GM18502 (cell line): Measurements from ENCODE around the gene SENP7.
"Not testable (repeated sequence)": the region's sequence is repeated elsewhere in the genome, so short reads cannot be mapped to it uniquely, and the experiment has no call there.

Experiments used
- ATAC-seq: cut with Tn5 transposase; IDR thresholded peaks from one replicate; pipeline ENCODE4 v1.9.1; 2021; ENCODE audit warnings: mild to moderate bottlenecking; ENCODE audit not compliant: unreplicated experiment, poor library complexity

The SENP7 gene

DNA sequence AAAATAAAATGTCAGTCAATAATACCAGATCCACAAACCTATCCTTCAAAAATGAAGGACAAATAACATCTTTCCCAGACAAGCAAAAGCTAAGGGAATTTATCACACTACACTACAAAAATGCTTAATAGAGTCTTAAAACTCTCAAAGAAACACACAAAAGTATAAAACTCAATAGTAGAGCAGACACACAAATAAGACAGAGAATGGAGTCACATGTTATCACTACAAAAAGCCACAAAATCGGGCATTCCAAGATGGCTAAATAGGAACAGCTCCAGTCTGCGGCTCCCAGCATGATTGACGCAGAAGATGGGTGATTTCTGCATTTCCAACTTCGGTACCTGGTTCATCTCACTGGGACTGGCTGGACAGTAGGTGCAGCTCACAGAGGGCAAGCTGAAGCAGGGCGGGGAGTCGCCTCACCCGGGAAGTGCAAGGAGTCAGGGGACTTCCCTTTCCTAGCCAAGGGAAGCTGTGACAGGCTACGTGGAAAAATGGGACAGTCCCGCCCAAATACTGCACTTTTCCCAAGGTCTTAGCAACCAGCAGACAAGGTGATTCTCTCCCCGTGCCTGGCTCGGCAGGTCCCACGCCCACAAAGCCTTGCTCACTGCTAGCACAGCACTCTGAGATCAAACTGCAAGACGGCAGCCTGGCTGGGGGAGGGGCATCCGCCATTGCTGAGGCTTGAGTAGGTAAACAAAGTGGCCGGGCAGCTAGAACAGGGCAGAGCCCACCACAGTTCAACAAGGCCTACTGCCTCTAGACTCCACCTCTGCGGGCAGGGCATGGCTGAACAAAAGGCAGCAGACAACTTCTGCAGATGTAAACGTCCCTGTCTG lies 46.3 kb downstream of the SENP7 start:
- ATAC-seq: no peak

GRCh38 chr3:101464235-101464634 lies 48.8 kb downstream of the SENP7 start:
- no peak for ATAC-seq

GRCh38 chr3:101461451-101461850 lies 51.6 kb downstream of the SENP7 start:
- ATAC-seq: no peak

GRCh38 chr3:101458387-101458786 lies 54.6 kb downstream of the SENP7 start:
- ATAC-seq: no peak

- ATAC-seq: no peak
These were observed 58.4 kb downstream of the SENP7 start for GRCh38 chr3:101454629-101455028.

- ATAC-seq: no peak
These were observed 59.1 kb downstream of the SENP7 start for GRCh38 chr3:101453961-101454360.

DNA sequence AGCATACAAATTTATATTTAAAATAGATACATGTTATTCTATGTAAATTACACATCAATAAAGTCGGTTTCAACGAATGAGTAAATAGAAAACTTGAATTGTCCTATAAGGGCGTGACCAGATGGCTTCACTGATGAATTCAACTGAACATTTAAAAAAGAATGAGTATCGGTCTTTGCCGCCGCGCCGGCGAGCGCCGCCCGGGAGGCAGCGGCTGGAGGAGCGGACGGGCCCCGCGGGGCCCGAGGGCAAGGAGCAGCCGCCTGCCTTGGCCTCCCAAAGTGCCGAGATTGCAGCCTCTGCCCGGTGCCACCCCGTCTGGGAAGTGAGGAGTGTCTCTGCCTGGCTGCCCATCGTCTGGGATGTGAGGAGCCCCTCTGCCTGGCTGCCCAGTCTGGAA lies 74.4 kb downstream of the SENP7 start:
- not testable (repeated sequence) for ATAC-seq

DNA sequence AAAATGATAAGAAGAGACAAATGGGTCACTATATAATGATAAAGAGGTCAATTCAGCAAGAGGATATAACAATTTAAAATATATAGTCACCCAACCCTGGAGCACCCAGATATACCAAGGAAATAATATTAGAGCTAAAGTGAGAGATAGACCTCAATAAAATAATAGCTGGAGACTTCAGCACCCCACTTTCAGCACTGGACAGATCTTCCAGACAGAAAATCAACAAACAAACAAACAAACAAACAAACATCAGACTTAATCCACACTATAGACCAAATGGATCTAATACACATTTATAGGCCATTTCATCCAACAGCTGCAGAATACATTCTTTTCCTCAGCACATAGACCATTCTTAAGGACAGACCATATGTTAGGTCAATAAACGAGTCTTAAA lies 79.4 kb downstream of the SENP7 start:
- ATAC-seq: no peak

DNA sequence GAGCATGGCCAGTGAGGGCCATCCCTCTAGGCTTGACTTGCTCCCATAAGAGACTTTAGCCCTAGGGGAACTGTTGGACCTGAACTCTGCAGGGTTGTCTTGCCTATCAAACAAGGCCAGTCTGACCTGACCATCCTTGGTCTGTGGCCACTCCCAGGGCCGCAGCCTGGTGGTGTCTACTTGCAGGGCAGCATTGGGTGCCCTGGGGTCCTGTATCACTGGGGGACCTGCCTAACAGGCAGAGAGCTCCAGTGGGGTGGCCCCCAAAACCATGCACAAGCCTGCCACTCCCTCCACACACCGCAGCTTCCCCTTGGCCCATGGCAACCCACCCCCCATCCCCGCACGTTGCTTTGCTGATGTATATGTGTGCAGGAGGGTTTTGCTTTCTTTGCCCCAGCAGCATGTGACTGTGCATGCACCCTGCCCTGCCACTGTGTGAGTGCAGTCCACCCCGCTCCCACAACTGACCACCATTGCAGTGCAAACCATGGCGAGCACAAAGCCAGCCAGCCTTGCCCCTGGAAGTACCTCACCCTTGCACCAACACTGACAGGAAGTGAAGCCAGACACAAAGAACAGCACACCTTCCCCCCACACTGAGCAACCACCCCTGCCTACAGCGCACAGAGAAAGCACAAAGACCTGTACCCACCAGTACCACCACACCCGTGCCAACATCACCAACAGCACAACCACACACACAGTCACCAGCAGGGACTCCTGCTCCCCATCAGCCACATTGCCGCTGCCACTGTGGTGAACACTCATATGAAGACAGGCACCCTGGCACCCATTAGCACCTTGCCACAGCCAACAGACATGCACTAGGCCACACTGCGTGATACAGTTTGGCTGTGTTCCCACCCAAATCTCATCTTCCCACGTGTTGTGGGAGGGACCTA lies 88.8 kb downstream of the SENP7 start:
- no peak for ATAC-seq

DNA sequence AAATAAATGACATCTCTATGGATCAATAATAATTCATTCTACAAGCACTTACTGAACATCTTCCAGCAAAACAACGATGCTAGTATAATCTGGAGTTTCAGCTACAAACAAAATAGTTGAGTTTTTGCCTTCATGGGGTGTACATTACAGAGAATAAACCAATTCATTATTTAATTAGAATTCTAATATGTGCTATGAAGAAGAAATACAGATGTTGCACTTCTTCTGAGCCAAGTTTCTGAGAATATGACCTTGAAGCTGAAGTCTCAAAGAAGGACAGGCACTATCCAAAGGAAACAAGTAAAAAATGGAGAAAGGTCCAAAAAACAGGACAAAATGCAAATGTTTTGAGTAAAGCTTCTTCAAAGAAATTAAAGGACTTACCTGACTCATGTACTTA lies 94.2 kb downstream of the SENP7 start:
- ATAC-seq: no peak

GRCh38 chr3:101414121-101414520 lies 98.9 kb downstream of the SENP7 start:
- no peak for ATAC-seq

GRCh38 chr3:101413656-101414055 lies 99.4 kb downstream of the SENP7 start:
- no peak for ATAC-seq

DNA sequence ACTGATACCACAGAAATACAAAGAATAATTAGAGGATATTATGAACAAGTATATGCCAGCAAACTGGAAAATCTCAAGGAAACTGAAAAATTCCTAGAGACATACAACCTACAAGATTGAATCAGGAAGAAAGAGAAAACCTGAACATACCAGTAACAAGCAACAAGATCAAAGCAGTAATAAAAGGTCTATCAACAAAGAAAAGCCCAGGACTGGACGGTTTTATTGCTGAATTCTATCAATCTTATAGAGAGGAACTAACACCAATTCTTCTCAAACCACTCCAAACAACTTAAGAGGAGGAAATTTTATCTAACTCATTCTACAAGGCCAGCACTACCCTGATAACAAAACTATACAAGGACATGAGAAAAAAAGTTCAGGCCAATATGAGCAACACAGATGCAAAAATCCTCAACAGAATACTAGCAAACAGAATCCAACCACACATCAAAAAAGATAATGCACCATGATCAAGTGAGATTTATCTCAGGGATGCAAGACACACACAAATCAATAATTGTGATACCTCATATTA lies 121.5 kb downstream of the SENP7 start:
- no peak for ATAC-seq

GRCh38 chr3:101388706-101389105 lies 124.3 kb downstream of the SENP7 start:
- no peak for ATAC-seq

GRCh38 chr3:101387351-101387750 lies 125.7 kb downstream of the SENP7 start:
- ATAC-seq: no peak

- ATAC-seq: no peak
These were observed 128.6 kb downstream of the SENP7 start for GRCh38 chr3:101384426-101384825.

DNA sequence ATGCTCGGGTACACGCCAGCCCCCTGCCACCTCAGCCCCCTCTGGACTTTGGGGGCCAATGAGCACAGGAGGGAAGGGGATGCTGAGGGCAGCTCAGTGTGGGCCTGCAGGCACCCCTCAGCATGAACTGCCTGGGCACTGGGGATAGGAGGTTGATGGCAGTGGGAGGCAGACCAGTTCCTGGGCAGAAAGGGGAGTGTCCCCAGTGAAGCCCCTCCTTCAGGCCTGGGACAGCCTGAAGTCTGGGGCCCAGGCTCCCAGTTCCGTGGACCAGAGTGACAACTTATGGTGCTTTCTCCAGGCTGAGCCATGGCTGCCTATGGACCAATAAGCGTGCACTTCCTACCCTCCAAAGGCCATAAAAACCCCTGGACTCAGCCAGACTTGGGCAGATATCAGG lies 129.4 kb downstream of the SENP7 start:
- no peak for ATAC-seq

- ATAC-seq: no peak
These were observed 129.8 kb downstream of the SENP7 start for GRCh38 chr3:101383156-101383575.

GRCh38 chr3:101381809-101382208 lies 131.2 kb downstream of the SENP7 start:
- ATAC-seq: no peak

GRCh38 chr3:101379658-101380376 lies 133.2 kb downstream of the SENP7 start:
- peak; percentile 96 for ATAC-seq
